Nephron progenitor cell (in vitro differentiated cells): ENCODE results near the gene DPM1.
"Not testable (repeated sequence)": the region's sequence is repeated elsewhere in the genome, so short reads cannot be mapped to it uniquely, and the experiment has no call there.

Experiments used
- DNase-seq: peaks from one replicate; pipeline ENCODE4 v3.0.0; 2021
- H3K27ac Mint-ChIP-seq: 2 replicates; pipeline ENCODE4 v1.8.0; 2021; ENCODE audit warnings: mild to moderate bottlenecking, moderate library complexity, mixed read lengths
- H3K27me3 Mint-ChIP-seq: 2 replicates; pipeline ENCODE4 v1.8.0; 2021; ENCODE audit warnings: mild to moderate bottlenecking, low read depth, mixed read lengths; ENCODE audit not compliant: poor library complexity
- H3K36me3 Mint-ChIP-seq: 2 replicates; pipeline ENCODE4 v1.8.0; 2021; ENCODE audit warnings: low read depth, mixed read lengths
- H3K4me1 Mint-ChIP-seq: 2 replicates; pipeline ENCODE4 v1.8.0; 2021; ENCODE audit warnings: mixed read lengths
- H3K4me3 Mint-ChIP-seq: 2 replicates; pipeline ENCODE4 v1.8.0; 2021; ENCODE audit warnings: mild to moderate bottlenecking, moderate library complexity, mixed read lengths
- H3K9me3 Mint-ChIP-seq: 2 replicates; pipeline ENCODE4 v1.8.0; 2021; ENCODE audit warnings: mild to moderate bottlenecking, moderate library complexity, mixed read lengths
- CTCF ChIP-seq: fragments of 200-600 bp; sonication (generic); IDR thresholded peaks from 2 replicates; pipeline ENCODE4 v1.5.0; 2021; ENCODE audit warnings: antibody characterized with exemption

The DPM1 gene

DNA sequence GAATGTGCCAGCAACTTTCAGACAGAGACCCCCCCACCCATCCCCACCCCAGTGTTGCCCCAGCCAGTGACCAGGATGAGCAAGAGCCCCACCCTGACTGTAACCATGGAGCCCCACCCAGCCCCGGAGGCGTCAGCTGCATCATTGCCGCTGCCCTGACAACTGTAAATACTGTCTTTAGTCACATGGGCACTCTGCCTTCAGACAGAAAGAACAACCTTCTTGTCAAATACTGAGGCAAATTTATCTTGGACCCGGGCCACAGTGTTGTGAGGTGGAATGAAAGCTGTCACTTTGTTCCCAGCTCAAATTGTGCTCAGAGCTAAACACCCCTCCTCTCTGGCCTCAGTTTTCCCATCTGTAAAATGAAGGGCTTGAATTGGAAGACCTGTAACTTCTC lies 24.0 kb upstream of the DPM1 start:
- DNase-seq: no peak
- Mint-ChIP-seq H3K27ac (no peak overlapping the region), H3K9me3 (no peaks in the 10 kb centered on the region), H3K4me3 (no peak overlapping the region), H3K36me3 (no peaks in the 10 kb centered on the region), H3K27me3 (peaks cover 37% of the 10 kb centered on the region), H3K4me1 (peaks cover 33% of the 10 kb centered on the region)
- TF ChIP-seq CTCF: no peak

DNA sequence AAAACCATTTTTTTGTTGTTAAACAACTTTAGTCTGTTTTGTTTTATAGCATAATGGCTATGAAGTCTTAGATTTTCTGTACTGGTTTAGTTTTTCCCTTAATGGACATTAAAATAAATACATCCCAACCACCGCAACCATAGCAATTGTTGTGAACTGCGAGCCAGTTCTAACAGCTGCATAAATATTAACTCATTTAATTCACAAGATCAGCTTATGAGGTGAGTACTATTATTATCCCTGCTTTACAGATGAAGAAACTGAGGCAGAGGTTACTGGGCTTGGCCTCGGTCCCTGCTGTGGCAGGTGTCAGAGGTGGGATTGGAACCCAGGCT lies 23.3 kb upstream of the DPM1 start:
- Mint-ChIP-seq H3K27ac (no peak overlapping the region), H3K9me3 (no peaks in the 10 kb centered on the region), H3K27me3 (peaks cover 37% of the 10 kb centered on the region), H3K4me1 (peaks cover 40% of the 10 kb centered on the region), H3K36me3 (no peaks in the 10 kb centered on the region), H3K4me3 (no peak overlapping the region)
- DNase-seq: no peak
- TF ChIP-seq CTCF: no peak

DNA sequence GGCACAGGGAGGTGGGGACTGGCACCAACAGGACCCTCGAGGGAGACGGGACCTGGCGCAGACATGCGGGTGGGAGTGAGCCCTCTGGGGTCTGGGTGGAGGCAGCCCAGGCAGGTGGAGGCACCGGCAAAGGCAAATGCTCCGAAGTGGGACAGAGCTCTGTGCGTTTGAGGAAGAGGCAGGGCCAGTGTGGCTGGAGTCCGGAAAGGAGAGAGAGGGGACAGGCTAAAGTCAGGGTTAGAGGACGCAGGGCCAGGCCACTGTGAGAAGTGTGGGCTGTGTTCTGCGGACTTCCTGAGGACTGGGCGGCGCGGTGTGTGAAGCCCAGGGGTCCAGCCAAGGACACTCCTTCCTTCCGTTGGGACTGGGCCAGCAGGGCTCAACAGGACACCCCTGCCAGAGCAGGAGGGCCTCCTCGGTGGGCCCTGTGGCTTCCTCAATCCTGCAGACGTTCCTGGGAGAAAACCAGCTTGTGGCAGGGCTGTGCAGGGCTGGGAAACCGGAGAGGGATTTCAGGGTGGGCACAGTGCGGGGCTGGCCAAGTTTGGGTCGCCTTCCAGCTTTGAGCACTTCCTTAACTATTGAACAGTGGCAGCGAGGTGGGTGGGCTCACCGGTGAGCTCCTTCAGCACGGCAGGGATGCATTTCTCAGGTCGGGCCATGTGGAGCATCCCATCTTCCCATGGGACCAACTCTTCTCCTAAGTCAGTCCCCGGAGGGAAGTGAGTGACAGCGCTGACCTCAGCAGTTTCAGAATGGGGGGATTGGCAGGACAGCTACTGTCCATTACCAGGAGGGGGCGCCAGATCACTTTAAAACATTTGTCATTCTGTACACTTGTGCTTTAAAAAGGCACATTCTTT lies 22.8 kb upstream of the DPM1 start:
- H3K27ac Mint-ChIP-seq: no peak overlapping the region
- TF ChIP-seq CTCF: peak; percentile 89

DNA sequence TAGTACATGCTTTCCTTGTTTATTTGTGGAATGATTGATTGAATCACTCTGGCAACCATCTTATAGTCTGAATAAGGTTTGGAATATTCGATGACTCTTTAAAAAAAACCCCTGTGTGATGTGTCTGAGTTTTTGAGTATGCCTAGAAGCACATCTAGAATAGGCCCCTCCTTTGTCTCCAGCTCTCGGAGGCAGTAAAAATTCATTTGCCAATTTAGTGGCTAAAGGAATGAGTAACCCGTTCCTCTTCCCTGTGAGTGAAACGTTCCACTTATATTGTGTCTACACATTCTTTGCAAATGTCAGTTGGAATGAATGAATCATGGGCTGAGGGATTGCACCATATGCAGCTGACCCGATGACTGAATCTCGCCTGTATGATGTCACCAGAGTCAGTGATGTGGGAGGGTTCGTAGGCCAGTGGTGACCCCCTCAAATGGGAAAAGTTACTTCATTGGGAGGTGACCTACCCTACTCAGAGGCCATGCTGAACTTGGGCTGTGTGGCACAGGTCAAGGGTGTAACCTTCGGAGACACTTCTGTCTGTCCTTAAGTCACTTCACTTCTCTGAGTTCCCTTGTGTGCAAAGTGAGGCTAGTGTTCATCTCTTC lies 21.8 kb upstream of the DPM1 start:
- DNase-seq: no peak
- Mint-ChIP-seq H3K27me3 (peaks cover 33% of the 10 kb centered on the region), H3K9me3 (peaks cover 5% of the 10 kb centered on the region), H3K27ac (no peak overlapping the region), H3K4me3 (no peak overlapping the region), H3K36me3 (no peaks in the 10 kb centered on the region), H3K4me1 (peaks cover 42% of the 10 kb centered on the region)
- TF ChIP-seq CTCF: no peak

More for the DNA sequence above, 22.8 kb upstream of the DPM1 start:
- H3K9me3 Mint-ChIP-seq: no peaks in the 10 kb centered on the region
- peak; percentile 81 for DNase-seq
- no peak overlapping the region for H3K4me3 Mint-ChIP-seq
- peaks cover 33% of the 10 kb centered on the region for H3K27me3 Mint-ChIP-seq
- H3K36me3 Mint-ChIP-seq: no peaks in the 10 kb centered on the region
- H3K4me1 Mint-ChIP-seq: peaks cover 42% of the 10 kb centered on the region

GRCh38 chr20:50978533-50978932 lies 20.2 kb upstream of the DPM1 start:
- peak overlapping the region; percentile 88 for H3K27ac Mint-ChIP-seq
- H3K9me3 Mint-ChIP-seq: peaks cover 10% of the 10 kb centered on the region
- H3K27me3 Mint-ChIP-seq: peaks cover 34% of the 10 kb centered on the region
- H3K4me1 Mint-ChIP-seq: peaks cover 42% of the 10 kb centered on the region
- peak overlapping the region; percentile 9 for H3K4me3 Mint-ChIP-seq
- H3K36me3 Mint-ChIP-seq, DNase-seq: not testable (repeated sequence)

- H3K27ac Mint-ChIP-seq: no peak overlapping the region
- peaks cover 10% of the 10 kb centered on the region for H3K9me3 Mint-ChIP-seq
- peak overlapping the region; percentile 44 for H3K4me3 Mint-ChIP-seq
These were observed 19.0 kb upstream of the DPM1 start for GRCh38 chr20:50977066-50978021.

More at GRCh38 chr20:50977066-50978021, 19.0 kb upstream of the DPM1 start:
- TF ChIP-seq CTCF: no peak
- no peaks in the 10 kb centered on the region for H3K36me3 Mint-ChIP-seq
- H3K4me1 Mint-ChIP-seq: peaks cover 42% of the 10 kb centered on the region
- H3K27me3 Mint-ChIP-seq: peaks cover 39% of the 10 kb centered on the region
- no peak for DNase-seq
